ENCODE data around the gene SLC24A3. TPM values are rescaled to one million over a fixed set of nuclear protein-coding genes. Genes with fewer than 3 reads are reported as not detected.

The SLC24A3 gene
- total RNA-seq, 1 donor from 2014 or later: 0.10 TPM

DNA sequence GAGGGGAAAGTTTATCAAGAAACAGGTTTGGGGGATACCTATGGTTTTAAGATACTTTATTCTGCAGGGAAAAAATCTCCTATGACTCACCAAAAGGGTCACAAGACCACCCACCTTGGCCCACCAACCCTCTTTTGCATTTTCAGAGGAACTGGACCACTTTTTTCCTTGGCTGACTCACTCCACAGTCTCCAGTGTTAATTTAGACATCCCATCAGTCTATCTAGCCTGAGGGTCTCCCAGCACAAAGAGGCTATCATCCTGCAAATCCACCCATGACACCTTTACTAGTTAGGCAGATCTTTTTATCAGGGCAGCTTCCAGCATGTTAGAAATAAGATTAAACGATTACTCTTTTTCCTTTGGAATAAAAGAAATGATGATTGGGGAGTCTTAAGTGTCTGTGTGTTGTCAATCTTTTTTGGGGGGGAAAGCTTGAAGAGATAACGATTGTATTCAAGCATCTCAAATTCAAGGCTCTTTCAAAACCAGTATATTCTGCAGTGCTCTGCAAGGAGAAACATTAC, 407.5 kb downstream of the SLC24A3 start:
- no peaks in the 10 kb centered on the region for H3K4me1 Mint-ChIP-seq (ENCODE audit: low read depth)
- H3K27me3 Mint-ChIP-seq (ENCODE audit: low read depth): peaks cover 25% of the 10 kb centered on the region
- no peak overlapping the region for H3K27ac Mint-ChIP-seq (ENCODE audit: unreplicated experiment)
- no peak overlapping the region for H3K4me3 Mint-ChIP-seq (ENCODE audit: unreplicated experiment)
- no peaks in the 10 kb centered on the region for H3K36me3 Mint-ChIP-seq (ENCODE audit: low read depth)
- no peak for DNase-seq (ENCODE audit: low spot score)
- H3K9me3 Mint-ChIP-seq (ENCODE audit: low read depth): peaks cover 11% of the 10 kb centered on the region
- TF ChIP-seq, protein P1, sequence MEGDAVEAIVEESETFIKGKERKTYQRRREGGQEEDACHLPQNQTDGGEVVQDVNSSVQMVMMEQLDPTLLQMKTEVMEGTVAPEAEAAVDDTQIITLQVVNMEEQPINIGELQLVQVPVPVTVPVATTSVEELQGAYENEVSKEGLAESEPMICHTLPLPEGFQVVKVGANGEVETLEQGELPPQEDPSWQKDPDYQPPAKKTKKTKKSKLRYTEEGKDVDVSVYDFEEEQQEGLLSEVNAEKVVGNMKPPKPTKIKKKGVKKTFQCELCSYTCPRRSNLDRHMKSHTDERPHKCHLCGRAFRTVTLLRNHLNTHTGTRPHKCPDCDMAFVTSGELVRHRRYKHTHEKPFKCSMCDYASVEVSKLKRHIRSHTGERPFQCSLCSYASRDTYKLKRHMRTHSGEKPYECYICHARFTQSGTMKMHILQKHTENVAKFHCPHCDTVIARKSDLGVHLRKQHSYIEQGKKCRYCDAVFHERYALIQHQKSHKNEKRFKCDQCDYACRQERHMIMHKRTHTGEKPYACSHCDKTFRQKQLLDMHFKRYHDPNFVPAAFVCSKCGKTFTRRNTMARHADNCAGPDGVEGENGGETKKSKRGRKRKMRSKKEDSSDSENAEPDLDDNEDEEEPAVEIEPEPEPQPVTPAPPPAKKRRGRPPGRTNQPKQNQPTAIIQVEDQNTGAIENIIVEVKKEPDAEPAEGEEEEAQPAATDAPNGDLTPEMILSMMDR (IDR thresholded peaks at IDR 0.05): no peak

GRCh38 chr20:19620446-19620845, 408.0 kb downstream of the SLC24A3 start:
- Mint-ChIP-seq H3K4me3 (ENCODE audit: unreplicated experiment) (no peak overlapping the region), H3K36me3 (ENCODE audit: low read depth) (no peaks in the 10 kb centered on the region), H3K27ac (ENCODE audit: unreplicated experiment) (no peak overlapping the region), H3K27me3 (ENCODE audit: low read depth) (peaks cover 23% of the 10 kb centered on the region), H3K9me3 (ENCODE audit: low read depth) (peaks cover 11% of the 10 kb centered on the region), H3K4me1 (ENCODE audit: low read depth) (no peaks in the 10 kb centered on the region)
- TF ChIP-seq, protein P1 (IDR thresholded peaks at IDR 0.05): no peak
- DNase-seq (ENCODE audit: low spot score): no peak

DNA sequence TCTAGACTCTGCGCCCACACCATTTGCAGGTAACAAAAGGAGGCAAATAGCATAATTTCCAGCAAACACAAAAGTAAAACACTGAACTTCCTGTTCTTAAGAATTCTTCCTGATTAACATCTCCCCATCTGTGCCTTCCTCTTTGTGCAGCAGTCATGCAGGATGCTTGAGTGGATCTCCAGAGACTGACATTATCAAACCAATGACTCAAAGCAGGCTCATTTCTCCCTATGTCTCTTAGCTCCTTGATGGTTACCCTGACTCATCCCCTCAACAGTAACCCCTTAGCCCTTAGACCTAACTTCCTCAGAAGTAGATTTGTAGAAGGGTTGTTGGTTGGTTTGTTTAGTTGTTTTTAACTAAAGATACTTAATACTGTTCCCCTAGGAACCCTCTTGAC, 408.6 kb downstream of the SLC24A3 start:
- TF ChIP-seq, protein P1 (IDR thresholded peaks at IDR 0.05): no peak
- H3K9me3 Mint-ChIP-seq (ENCODE audit: low read depth): peaks cover 11% of the 10 kb centered on the region
- no peak overlapping the region for H3K27ac Mint-ChIP-seq (ENCODE audit: unreplicated experiment)
- no peaks in the 10 kb centered on the region for H3K36me3 Mint-ChIP-seq (ENCODE audit: low read depth)
- H3K4me3 Mint-ChIP-seq (ENCODE audit: unreplicated experiment): no peak overlapping the region
- no peak for DNase-seq (ENCODE audit: low spot score)
- no peaks in the 10 kb centered on the region for H3K4me1 Mint-ChIP-seq (ENCODE audit: low read depth)
- peaks cover 23% of the 10 kb centered on the region for H3K27me3 Mint-ChIP-seq (ENCODE audit: low read depth)

DNA sequence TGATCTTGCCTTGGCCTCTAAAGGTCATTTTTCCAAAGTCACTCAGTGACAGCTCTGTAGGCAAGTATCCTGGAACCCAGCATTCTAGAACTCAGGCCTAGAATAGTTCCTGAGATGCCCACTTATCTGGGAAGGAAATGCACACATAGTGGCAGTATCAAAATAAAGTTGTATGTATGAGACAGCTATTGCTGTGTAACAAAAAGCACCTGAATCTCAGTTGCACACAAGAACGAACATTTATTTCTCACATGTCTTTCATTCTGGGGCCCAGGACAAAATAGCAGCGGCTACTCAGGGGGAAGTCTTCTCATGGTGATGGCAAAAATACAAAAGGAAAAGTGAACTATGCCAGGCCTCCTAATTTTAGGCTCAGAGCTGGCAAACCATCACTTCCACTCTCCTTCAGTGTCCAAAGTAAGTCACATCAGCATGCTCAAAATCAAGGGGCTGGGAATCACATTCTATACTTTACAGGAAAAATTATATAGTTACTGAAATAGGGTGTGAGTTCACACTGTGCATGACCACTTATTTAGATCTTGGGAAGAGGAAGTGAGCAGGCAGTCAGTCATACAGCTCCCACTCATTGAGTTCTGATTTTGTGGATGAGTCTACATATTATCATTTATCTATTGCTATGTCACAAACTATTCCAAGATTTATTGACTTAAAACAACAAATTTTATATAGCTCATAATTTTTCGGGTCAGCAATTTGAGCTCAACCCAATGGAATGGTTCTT, 412.0 kb downstream of the SLC24A3 start:
- Mint-ChIP-seq H3K27me3 (ENCODE audit: low read depth) (peaks cover 19% of the 10 kb centered on the region), H3K36me3 (ENCODE audit: low read depth) (peaks cover 2% of the 10 kb centered on the region), H3K9me3 (ENCODE audit: low read depth) (peaks cover 19% of the 10 kb centered on the region), H3K4me3 (ENCODE audit: unreplicated experiment) (no peak overlapping the region), H3K4me1 (ENCODE audit: low read depth) (no peaks in the 10 kb centered on the region), H3K27ac (ENCODE audit: unreplicated experiment) (no peak overlapping the region)
- TF ChIP-seq, protein P1 (IDR thresholded peaks at IDR 0.05): no peak
- no peak for DNase-seq (ENCODE audit: low spot score)

GRCh38 chr20:19625426-19625825, 413.0 kb downstream of the SLC24A3 start:
- no peak for DNase-seq (ENCODE audit: low spot score)
- peaks cover 2% of the 10 kb centered on the region for H3K36me3 Mint-ChIP-seq (ENCODE audit: low read depth)
- no peak overlapping the region for H3K4me3 Mint-ChIP-seq (ENCODE audit: unreplicated experiment)
- H3K9me3 Mint-ChIP-seq (ENCODE audit: low read depth): peaks cover 24% of the 10 kb centered on the region
- no peaks in the 10 kb centered on the region for H3K4me1 Mint-ChIP-seq (ENCODE audit: low read depth)
- no peak overlapping the region for H3K27ac Mint-ChIP-seq (ENCODE audit: unreplicated experiment)
- TF ChIP-seq, protein P1 (IDR thresholded peaks at IDR 0.05): no peak
- H3K27me3 Mint-ChIP-seq (ENCODE audit: low read depth): peaks cover 13% of the 10 kb centered on the region

Measured in chondrocyte (in vitro differentiated cells).